ENCODE data around the gene SFXN4. TPM values are rescaled to one million over a fixed set of nuclear protein-coding genes. Genes with fewer than 3 reads are reported as not detected.

Gene SFXN4
- total and polyA plus RNA-seq, 2 experiments from 2014 or later: 13.1 to 17.6 TPM

DNA sequence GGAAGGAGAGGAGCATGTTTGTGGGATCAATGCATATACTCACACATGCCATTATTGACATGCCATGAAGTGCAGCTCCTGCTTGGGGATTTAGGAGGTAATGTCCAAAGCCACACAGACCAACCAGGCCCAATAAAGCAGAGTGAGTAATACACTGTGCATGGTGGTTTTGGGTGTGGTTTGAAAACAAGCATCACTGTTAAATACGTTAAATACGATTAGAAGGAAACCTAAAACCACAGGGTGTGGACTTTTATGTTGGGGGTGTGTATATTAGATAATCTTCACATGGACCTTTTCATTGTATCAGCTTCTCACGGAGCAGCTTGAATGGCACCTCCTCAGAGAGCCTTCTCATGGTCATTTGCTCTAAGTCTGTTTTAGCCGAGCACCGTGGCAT, 74.5 kb downstream of the SFXN4 start:
- in situ Hi-C loops (cut with MboI): no loop called here
- Histone ChIP-seq H3K4me1 (ENCODE audit: insufficient read depth) (peaks cover 12% of the 10 kb centered on the region), H3K9ac (peak overlapping the region; percentile 25), H3K36me3 (ENCODE audit: low read depth) (no peaks in the 10 kb centered on the region), H3K79me2 (ENCODE audit: insufficient read depth) (no peaks in the 10 kb centered on the region), H3K4me2 (ENCODE audit: unreplicated experiment) (no peak overlapping the region), H3F3A (ENCODE audit: insufficient read depth) (peaks cover 12% of the 10 kb centered on the region), H3K27ac (peak overlapping the region; percentile 72), H3K4me3 (no peak overlapping the region), H4K20me1 (ENCODE audit: insufficient read depth) (no peaks in the 10 kb centered on the region), H3K9me3 (ENCODE audit: low read depth) (no peaks in the 10 kb centered on the region), H2AFZ (peak overlapping the region; percentile 56), H3K9me2 (ENCODE audit: insufficient read depth) (no peaks in the 10 kb centered on the region), H3K27me3 (replicated peaks; ENCODE audit: insufficient read depth) (no peaks in the 10 kb centered on the region)
- 42 to 44% methylated on average over 5 of the region's 5 CpGs for WGBS, 2 experiments (ENCODE audit: low coverage in 1 of 2, low lambda C conversion rate in 2 of 2, missing lambda C conversion rate in 2 of 2)
- peak; percentile 90 for DNase-seq
- TF ChIP-seq EZH2 (IDR thresholded peaks at IDR 0.05; ENCODE audit: insufficient read depth, poor library complexity, severe bottlenecking) (no peak), EZH2phosphoT487 (IDR thresholded peaks at IDR 0.05; ENCODE audit: insufficient read depth, low read depth) (no peak)

Small RNA genes within 50 kb of the gene (small RNA-seq; reads per million reads assigned to genes)
- gene AL355598.1 (ENCODE audit: low read depth, low replicate concordance): not detected
- not detected for gene RN7SL749P (ENCODE audit: low read depth, low replicate concordance)

Other genes starting within 250 kb of the SFXN4 start
- under 0.01 and 1.3 TPM in 2 replicates for gene NANOS1, start 136.0 kb downstream of the SFXN4 start, total RNA-seq (2014; rRNA removed; shearing (Covaris generic))
- gene NANOS1, start 136.0 kb downstream of the SFXN4 start, polyA plus RNA-seq (2016; fragmentation: Nextera tagmentation; extraction: Ambion mirVana): 0.15 and 0.18 TPM in 2 replicates
- 91.3 and 98.6 TPM in 2 replicates for gene EIF3A, start 84.9 kb downstream of the SFXN4 start, total RNA-seq (2014; rRNA removed; shearing (Covaris generic))
- gene EIF3A, start 84.9 kb downstream of the SFXN4 start, polyA plus RNA-seq (2016; fragmentation: Nextera tagmentation; extraction: Ambion mirVana): 74.5 and 74.9 TPM in 2 replicates
- 76.1 and 91.3 TPM in 2 replicates for gene DENND10, start 61.6 kb downstream of the SFXN4 start, total RNA-seq (2014; rRNA removed; shearing (Covaris generic))
- 77.9 and 82.9 TPM in 2 replicates for gene DENND10, start 61.6 kb downstream of the SFXN4 start, polyA plus RNA-seq (2016; fragmentation: Nextera tagmentation; extraction: Ambion mirVana)
- 246 TPM in 2 replicates for gene PRDX3, start 13.1 kb upstream of the SFXN4 start, total RNA-seq (2014; rRNA removed; shearing (Covaris generic))
- 302 and 306 TPM in 2 replicates for gene PRDX3, start 13.1 kb upstream of the SFXN4 start, polyA plus RNA-seq (2016; fragmentation: Nextera tagmentation; extraction: Ambion mirVana)
- gene GRK5, start 41.9 kb upstream of the SFXN4 start, total RNA-seq (2014; rRNA removed; shearing (Covaris generic)): 13.7 and 16.4 TPM in 2 replicates
- gene GRK5, start 41.9 kb upstream of the SFXN4 start, polyA plus RNA-seq (2016; fragmentation: Nextera tagmentation; extraction: Ambion mirVana): 4.3 and 5.2 TPM in 2 replicates